Stomach (tissue), 4 donors: ENCODE measurements around the gene NRAP.

Experiments
- CTCF ChIP-seq, 7 experiments: fragments of 450-650 bp in 4 of 7; fragments of 200-600 bp in 3 of 7; sonication (generic) in 3 of 7; IDR thresholded peaks; one replicate each; pipeline ENCODE4 v1.5.1; 2016 to 2019; ENCODE audit warnings: antibody characterized with exemption in 7 of 7, control low read depth in 2 of 7, mild to moderate bottlenecking in 1 of 7
- EP300 ChIP-seq: sonication (generic); formaldehyde crosslinking; IDR thresholded peaks from one replicate; pipeline ENCODE4 v1.6.1; 2017; ENCODE audit warnings: antibody characterized with exemption
- POLR2A ChIP-seq, 4 donors: fragments of 450-650 bp; IDR thresholded peaks; one replicate each; pipeline ENCODE4 v1.6.1; 2016; ENCODE audit warnings: antibody characterized with exemption in 4 of 4, control low read depth in 2 of 4, mild to moderate bottlenecking in 1 of 4, moderate library complexity in 1 of 4
- POLR2AphosphoS5 ChIP-seq, 3 donors: sonication (generic); formaldehyde crosslinking; IDR thresholded peaks; one replicate each; pipeline ENCODE4 v1.6.1; 2016; ENCODE audit warnings: antibody characterized with exemption in 3 of 3

- TF ChIP-seq POLR2AphosphoS5 (IDR thresholded peaks at IDR 0.05) = no peak
- no peak for TF ChIP-seq POLR2A (IDR thresholded peaks at IDR 0.05)
- no peak for TF ChIP-seq CTCF (IDR thresholded peaks at IDR 0.05)
- no peak for TF ChIP-seq EP300
Measured at GRCh38 chr10:113706623-113707022, 42.8 kb upstream of the NRAP start.
